GM12801 (cell line): ENCODE data around the gene PSMD14.

Source experiments
- TF ChIP-seq, protein P1 (sequence below): IDR thresholded peaks from one replicate; pipeline ENCODE4 v1.5.1; 2011; ENCODE audit warnings: control low read depth; ENCODE audit not compliant: insufficient read length; ENCODE audit errors: extremely low read depth

PSMD14 gene

DNA sequence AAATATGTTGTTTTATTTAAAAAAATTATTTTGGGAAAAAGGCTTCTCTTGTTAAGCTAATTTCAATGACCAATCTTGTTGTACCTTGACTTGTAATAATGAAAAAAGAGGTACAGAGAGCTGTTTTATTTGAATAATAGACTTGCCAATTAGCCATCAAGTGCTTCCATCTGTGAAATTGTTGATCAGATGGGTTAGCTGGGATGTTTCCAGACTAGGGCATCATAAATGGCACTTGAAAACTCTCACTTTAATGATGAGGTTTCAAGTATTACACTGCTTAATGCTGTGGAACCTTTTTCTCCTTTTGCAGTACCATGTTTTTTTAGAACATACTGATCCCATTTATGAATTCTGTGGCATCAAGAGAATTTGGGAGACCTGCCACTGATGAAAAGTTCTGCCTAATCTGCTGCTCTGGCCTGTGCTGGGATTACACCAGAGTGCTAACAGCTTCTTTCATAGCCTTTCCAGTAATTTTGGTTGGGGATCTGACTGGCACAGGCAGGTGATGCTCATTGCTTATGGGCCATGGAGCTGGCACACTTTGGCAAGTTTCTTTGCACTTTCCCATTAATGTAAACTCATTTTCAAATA lies 24.2 kb downstream of the PSMD14 start:
- TF ChIP-seq, protein P1, sequence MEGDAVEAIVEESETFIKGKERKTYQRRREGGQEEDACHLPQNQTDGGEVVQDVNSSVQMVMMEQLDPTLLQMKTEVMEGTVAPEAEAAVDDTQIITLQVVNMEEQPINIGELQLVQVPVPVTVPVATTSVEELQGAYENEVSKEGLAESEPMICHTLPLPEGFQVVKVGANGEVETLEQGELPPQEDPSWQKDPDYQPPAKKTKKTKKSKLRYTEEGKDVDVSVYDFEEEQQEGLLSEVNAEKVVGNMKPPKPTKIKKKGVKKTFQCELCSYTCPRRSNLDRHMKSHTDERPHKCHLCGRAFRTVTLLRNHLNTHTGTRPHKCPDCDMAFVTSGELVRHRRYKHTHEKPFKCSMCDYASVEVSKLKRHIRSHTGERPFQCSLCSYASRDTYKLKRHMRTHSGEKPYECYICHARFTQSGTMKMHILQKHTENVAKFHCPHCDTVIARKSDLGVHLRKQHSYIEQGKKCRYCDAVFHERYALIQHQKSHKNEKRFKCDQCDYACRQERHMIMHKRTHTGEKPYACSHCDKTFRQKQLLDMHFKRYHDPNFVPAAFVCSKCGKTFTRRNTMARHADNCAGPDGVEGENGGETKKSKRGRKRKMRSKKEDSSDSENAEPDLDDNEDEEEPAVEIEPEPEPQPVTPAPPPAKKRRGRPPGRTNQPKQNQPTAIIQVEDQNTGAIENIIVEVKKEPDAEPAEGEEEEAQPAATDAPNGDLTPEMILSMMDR, result no peak

DNA sequence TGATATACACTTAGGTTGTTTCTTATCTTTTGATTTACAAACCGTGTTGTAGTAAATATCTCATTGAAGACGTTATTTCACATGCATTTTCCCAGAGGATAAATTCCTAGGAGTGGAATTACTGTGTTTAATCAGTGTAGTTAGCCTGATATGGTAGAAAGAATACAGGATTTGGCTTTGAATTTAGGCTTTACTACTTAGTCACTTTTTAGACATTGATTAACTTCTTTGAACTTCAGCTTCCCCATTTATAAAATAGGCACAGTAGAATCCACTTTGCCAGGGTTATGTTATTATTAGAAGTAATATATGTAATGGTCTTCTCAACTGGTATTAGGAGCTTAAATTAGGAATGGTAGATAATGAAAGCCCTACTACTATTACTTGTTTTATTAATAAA lies 27.4 kb downstream of the PSMD14 start:
- TF ChIP-seq, protein P1, result no peak

DNA sequence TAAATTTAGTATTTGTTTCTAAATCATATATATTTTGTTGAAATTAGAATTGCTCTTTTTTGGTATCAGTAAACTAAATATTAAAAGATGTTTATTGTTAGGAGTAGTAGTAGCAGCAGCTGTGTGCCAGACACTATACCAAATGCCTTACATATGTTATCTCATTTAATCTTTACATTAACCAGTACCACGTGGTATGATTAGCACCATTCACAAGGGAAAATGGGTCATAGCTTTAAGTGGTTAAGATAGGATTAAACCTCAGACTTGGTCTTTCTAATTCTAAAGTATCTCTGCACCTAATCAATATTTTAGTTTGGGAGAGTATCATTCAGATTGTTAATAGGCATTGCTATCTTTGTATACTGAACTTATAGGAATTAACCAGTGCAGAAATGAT lies 29.0 kb downstream of the PSMD14 start:
- TF ChIP-seq, protein P1, result no peak

DNA sequence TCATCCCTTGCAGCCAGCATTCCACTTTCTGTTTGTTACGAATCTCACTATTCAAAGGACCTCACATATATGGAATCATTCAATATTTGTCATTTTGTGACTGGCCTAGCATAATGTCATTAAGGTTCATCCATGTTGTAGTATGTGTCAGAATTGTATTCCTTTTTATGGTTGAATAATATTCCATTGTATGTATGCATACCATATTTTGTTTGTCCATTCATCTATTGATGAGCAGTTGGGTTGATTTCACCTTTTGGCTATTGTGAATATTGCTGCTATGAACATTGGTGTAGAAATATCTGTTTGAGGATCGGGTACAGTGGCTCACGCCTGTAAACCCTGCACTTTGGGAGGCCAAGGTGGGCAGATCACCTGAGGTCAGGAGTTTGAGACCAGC lies 35.0 kb downstream of the PSMD14 start:
- TF ChIP-seq, protein P1, result no peak

DNA sequence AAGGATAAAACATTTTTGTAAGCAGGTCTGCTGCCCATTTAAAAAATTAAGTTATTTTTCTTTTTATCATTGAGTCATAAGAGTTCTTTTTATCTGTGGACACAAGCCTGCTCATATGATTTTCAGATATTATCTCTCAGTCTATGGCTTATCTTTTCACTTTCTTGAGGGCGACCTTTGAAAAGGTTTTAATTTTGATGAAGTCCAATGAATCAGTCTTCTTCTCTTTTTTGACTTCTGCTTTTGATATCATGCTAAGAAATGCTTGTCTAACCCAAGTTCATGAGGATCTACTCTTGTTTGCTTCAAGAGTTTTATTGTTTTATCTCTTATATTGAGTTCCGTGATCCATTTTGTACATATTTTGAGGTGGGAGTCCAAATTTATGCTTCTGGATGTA lies 36.5 kb downstream of the PSMD14 start:
- TF ChIP-seq, protein P1, result no peak

DNA sequence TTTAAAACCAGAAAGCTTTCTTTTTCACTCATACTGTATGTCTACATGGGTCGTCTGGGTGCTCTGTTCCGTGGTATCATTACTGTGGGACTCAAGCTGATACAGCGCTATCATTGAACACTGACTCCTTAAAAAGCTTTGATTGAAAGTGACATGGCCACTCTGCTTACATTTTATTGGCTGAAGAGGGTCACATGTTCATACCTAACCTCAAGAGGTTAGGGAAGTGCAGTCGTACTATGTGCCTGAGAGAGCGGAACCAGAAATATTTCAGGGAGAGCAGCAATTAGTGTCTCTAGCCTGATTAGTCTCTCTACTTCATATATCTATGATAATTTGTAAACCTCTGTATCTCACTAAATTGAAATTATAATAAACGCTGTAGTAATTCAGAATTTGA lies 43.5 kb downstream of the PSMD14 start:
- TF ChIP-seq, protein P1, result no peak

DNA sequence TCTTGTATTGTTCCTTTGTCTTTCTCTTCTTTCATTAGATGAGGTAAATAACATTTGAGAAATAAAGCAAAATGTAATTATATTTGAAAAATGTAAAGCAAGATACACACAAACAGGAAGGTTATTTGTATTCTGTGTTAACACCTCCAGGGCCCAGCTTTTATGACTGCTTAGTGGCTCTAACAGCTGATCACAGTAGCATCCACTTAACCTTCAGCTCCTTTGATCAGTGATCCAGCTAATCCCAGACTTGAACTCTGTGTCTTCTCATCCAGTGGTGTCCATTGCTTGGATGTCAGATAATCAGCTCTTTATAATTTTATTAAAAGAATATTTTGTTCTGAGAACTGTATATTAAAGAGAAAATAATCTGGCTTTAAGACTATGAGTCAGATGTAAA lies 44.5 kb downstream of the PSMD14 start:
- TF ChIP-seq, protein P1, result no peak

DNA sequence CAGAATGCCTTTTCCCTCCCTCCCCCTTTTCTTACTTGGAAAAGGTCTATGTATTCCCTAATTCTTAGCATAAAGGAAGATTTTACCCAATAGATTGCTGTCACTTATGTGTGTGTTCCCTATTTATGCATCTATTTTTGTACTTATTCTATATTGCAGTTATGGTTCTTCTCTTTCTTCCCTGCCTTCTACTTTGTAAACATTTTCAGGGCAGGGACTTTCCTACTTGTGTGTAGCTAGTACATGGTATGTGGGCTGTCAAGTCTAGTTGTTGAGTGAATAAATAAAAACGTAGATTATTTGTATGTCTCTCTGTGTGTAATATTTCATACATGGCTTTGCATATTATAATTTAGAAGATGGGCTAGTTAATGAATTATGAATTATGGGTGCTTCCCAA lies 45.3 kb downstream of the PSMD14 start:
- TF ChIP-seq, protein P1, result no peak
